Natural killer cell (primary cell): ENCODE results near the gene GRM7. TPM values are rescaled to one million over a fixed set of nuclear protein-coding genes. Genes with fewer than 3 reads are reported as not detected.

Experiments used
- ATAC-seq, 3 donors: fragments of 150-1000 bp in 2 of 3; fragments of 200-7000 bp in 1 of 3; cut with Tn5 transposase; 1 replicate in 1 of 3; 2 replicates in 2 of 3; pipeline ENCODE4 v1.10.0; 2021; ENCODE audit warnings: mild to moderate bottlenecking in 2 of 3, moderate library complexity in 2 of 3
- DNase-seq, 2 donors: peaks; one replicate each; pipeline versions ENCODE4 v3.0.0 to v3.0.0-alpha.2; 2013 to 2021; ENCODE audit warnings: mixed read lengths in 1 of 2
- H3K27ac ChIP-seq: one replicate; pipeline ENCODE4 v1.5.1; 2013; ENCODE audit warnings: mild to moderate bottlenecking, low read length
- H3K27me3 ChIP-seq: one replicate; pipeline ENCODE4 v1.6.1; 2013; ENCODE audit warnings: low read length; ENCODE audit not compliant: control insufficient read depth, insufficient read depth
- H3K36me3 ChIP-seq: one replicate; pipeline ENCODE4 v1.6.1; 2013; ENCODE audit warnings: low read length; ENCODE audit not compliant: control insufficient read depth, insufficient read depth
- H3K4me1 ChIP-seq: one replicate; pipeline ENCODE4 v1.6.1; 2013; ENCODE audit warnings: low read length; ENCODE audit not compliant: control insufficient read depth, insufficient read depth
- H3K4me3 ChIP-seq: one replicate; pipeline ENCODE4 v1.5.1; 2013; ENCODE audit warnings: low read length
- H3K9me3 ChIP-seq: one replicate; pipeline ENCODE4 v1.6.1; 2013; ENCODE audit warnings: low read length; ENCODE audit not compliant: control insufficient read depth, insufficient read depth
- H3K27ac Mint-ChIP-seq, 2 donors: one replicate each; pipeline ENCODE4 v1.8.0; 2022; ENCODE audit warnings: mild to moderate bottlenecking in 2 of 2, mixed read lengths in 2 of 2, moderate library complexity in 1 of 2
- H3K27me3 Mint-ChIP-seq, 2 donors: one replicate each; pipeline ENCODE4 v1.8.0; 2022; ENCODE audit warnings: low read depth in 2 of 2, mixed read lengths in 2 of 2
- H3K36me3 Mint-ChIP-seq: one replicate; pipeline ENCODE4 v1.8.0; 2022; ENCODE audit warnings: mixed read lengths
- H3K4me1 Mint-ChIP-seq, 2 donors: one replicate each; pipeline ENCODE4 v1.8.0; 2022; ENCODE audit warnings: mixed read lengths in 2 of 2
- H3K4me3 Mint-ChIP-seq: one replicate; pipeline ENCODE4 v1.8.0; 2022; ENCODE audit warnings: mild to moderate bottlenecking, moderate library complexity, mixed read lengths
- H3K9me3 Mint-ChIP-seq, 2 donors: one replicate each; pipeline ENCODE4 v1.8.0; 2022; ENCODE audit warnings: mixed read lengths in 2 of 2
- WGBS: methylation state at CpG from one replicate; pipeline ENCODE4 v1.1.7; 2013; ENCODE audit warnings: missing lambda C conversion rate; ENCODE audit not compliant: insufficient coverage; 5-methylcytosine and 5-hydroxymethylcytosine counted together
- intact Hi-C: fragments of 100-400 bp; cut with micrococcal nuclease; formaldehyde crosslinking; loops from one replicate; pipeline ENCODE4 v1.14.2; 2022
- total RNA-seq, 4 donors: library from RNA; stranded (reverse); fragments of 120-200 nt in 1 of 4; gene quantifications; one replicate each; pipeline versions ENCODE4 v1.2.3 to v1.2.4, GENCODE V29; 2013 to 2022
- TF ChIP-seq, protein P1 (sequence below): fragments of 200-600 bp; IDR thresholded peaks from one replicate; pipeline ENCODE4 v1.8.0; 2022; ENCODE audit warnings: antibody characterized with exemption

Gene GRM7
- total RNA-seq, 3 donors from 2014 or later (not counting 1 experiment from before 2014, with no cell fraction given), result not detected

DNA sequence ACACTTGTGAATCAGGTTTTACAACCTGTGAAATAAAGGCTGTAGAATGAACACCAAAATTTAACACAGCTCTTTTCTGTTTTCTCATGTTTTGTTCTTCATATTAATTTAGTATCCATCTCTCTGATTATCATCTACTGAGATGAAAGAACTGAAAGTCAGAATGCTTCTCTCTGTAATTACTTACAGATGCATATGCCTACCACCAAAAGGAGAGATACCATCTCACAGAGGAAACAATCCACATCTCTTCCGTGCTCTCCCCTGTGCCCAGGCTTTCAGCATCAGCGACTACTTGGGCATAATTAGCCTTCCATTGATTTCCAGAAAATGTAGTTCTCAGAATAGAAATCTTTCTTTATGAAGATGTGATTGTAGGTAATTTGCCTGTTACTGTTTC, 741.4 kb downstream of the GRM7 start:
- H3K27ac Mint-ChIP-seq, result no peak overlapping the region
- no peak overlapping the region for H3K4me3 Mint-ChIP-seq
- ATAC-seq (no peak), DNase-seq (no peak)
- no peak overlapping the region for H3K4me3 ChIP-seq
- intact Hi-C loops, result no loop called here
- whole genome bisulfite sequencing, result 33% methylated on average over 1 of the region's 2 CpGs
- H3K36me3 Mint-ChIP-seq, result no peaks in the 10 kb centered on the region
- H3K9me3 Mint-ChIP-seq, result no peaks in the 10 kb centered on the region
- no peaks in the 10 kb centered on the region for H3K9me3 ChIP-seq
- no peak overlapping the region for H3K27ac ChIP-seq
- no peaks in the 10 kb centered on the region for H3K4me1 ChIP-seq
- no peaks in the 10 kb centered on the region for H3K4me1 Mint-ChIP-seq
- TF ChIP-seq, protein P1, sequence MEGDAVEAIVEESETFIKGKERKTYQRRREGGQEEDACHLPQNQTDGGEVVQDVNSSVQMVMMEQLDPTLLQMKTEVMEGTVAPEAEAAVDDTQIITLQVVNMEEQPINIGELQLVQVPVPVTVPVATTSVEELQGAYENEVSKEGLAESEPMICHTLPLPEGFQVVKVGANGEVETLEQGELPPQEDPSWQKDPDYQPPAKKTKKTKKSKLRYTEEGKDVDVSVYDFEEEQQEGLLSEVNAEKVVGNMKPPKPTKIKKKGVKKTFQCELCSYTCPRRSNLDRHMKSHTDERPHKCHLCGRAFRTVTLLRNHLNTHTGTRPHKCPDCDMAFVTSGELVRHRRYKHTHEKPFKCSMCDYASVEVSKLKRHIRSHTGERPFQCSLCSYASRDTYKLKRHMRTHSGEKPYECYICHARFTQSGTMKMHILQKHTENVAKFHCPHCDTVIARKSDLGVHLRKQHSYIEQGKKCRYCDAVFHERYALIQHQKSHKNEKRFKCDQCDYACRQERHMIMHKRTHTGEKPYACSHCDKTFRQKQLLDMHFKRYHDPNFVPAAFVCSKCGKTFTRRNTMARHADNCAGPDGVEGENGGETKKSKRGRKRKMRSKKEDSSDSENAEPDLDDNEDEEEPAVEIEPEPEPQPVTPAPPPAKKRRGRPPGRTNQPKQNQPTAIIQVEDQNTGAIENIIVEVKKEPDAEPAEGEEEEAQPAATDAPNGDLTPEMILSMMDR, result no peak
- H3K36me3 ChIP-seq, result no peaks in the 10 kb centered on the region
- H3K27me3 Mint-ChIP-seq, result no peaks in the 10 kb centered on the region
- no peaks in the 10 kb centered on the region for H3K27me3 ChIP-seq

DNA sequence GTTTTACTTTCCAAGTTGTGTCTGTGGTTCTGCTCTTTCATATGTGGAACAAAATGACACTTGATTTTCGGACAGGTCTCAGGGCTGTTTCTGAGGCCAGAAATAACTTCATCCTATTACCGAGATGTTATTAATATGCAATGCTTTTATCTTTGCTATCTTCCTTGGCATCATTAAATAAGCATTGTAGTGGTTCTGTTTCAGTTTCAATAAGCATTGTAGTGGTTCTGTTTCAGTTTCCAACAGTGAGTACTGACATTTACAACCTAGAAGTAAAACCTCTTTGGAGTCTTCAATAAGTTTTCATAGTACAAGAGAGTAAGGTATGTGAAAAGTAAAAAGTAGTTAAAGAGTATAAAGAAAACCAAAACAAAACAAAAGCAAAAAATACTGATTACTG, 746.2 kb downstream of the GRM7 start:
- no peaks in the 10 kb centered on the region for H3K27me3 Mint-ChIP-seq
- H3K4me1 Mint-ChIP-seq, result no peaks in the 10 kb centered on the region
- Histone ChIP-seq H3K27me3 (no peaks in the 10 kb centered on the region), H3K4me3 (no peak overlapping the region), H3K36me3 (no peaks in the 10 kb centered on the region), H3K4me1 (no peaks in the 10 kb centered on the region), H3K9me3 (no peaks in the 10 kb centered on the region), H3K27ac (no peak overlapping the region)
- TF ChIP-seq, protein P1, result no peak
- no peaks in the 10 kb centered on the region for H3K36me3 Mint-ChIP-seq
- DNase-seq (no peak), ATAC-seq (no peak)
- no peak overlapping the region for H3K27ac Mint-ChIP-seq
- no peaks in the 10 kb centered on the region for H3K9me3 Mint-ChIP-seq
- intact Hi-C loops, result no loop called here
- H3K4me3 Mint-ChIP-seq, result no peak overlapping the region
- 94% methylated on average over 2 of the region's 2 CpGs for WGBS

DNA sequence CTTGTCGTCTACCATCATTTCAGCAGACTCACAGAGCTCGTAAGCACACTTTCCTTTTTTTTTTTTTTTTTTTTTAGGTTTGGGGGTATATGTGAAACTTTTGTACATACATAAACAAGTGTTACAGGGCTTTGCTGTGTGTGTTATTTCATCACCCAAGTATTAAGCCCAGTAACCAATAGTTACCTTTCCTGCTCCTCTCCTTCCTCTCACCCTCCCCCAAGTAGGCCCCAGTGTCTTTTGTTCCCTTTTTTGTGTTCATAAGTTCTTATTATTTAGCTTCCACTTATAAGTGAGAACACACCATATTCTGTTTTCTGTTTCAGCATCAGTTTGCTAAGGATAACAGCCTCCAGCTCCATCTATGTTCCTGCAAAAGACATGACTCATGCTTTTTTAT, 746.8 kb downstream of the GRM7 start:
- H3K4me1 Mint-ChIP-seq, result no peaks in the 10 kb centered on the region
- no peaks in the 10 kb centered on the region for H3K4me1 ChIP-seq
- H3K36me3 ChIP-seq, result no peaks in the 10 kb centered on the region
- DNase-seq, result no peak
- no peak overlapping the region for H3K27ac ChIP-seq
- H3K9me3 Mint-ChIP-seq, result no peaks in the 10 kb centered on the region
- TF ChIP-seq, protein P1, result no peak
- no peak for ATAC-seq
- H3K27ac Mint-ChIP-seq, result no peak overlapping the region
- H3K27me3 Mint-ChIP-seq, result no peaks in the 10 kb centered on the region
- intact Hi-C loops, result no loop called here
- H3K27me3 ChIP-seq, result no peaks in the 10 kb centered on the region
- WGBS, result no CpG with 5 or more reads among the region's 2 CpGs
- no peaks in the 10 kb centered on the region for H3K36me3 Mint-ChIP-seq
- H3K4me3 Mint-ChIP-seq, result no peak overlapping the region
- no peaks in the 10 kb centered on the region for H3K9me3 ChIP-seq
- no peak overlapping the region for H3K4me3 ChIP-seq

DNA sequence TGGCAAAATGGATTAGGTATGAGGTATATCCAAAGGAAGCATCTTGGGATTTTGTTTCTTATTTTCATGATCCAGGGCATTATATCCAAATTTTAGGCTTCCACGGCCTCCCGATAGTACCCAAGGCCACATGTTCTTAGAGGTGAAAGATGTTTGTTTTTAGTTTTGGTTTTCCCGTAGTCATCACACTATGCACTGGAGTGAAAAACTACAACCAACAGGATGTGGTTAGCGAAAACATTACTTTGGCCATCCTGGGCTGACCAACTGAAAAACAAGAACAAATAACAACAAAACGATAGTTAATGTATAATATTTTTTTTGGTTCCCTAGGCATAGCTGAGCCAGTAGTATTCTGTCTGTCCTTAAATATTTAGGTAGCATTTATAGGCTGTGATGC, 749.7 kb downstream of the GRM7 start:
- no peaks in the 10 kb centered on the region for H3K27me3 Mint-ChIP-seq
- 80% methylated on average over 2 of the region's 5 CpGs for WGBS
- H3K9me3 ChIP-seq, result no peaks in the 10 kb centered on the region
- intact Hi-C loops, result no loop called here
- no peak overlapping the region for H3K27ac ChIP-seq
- H3K4me1 ChIP-seq, result no peaks in the 10 kb centered on the region
- H3K27me3 ChIP-seq, result no peaks in the 10 kb centered on the region
- no peaks in the 10 kb centered on the region for H3K36me3 ChIP-seq
- no peak overlapping the region for H3K27ac Mint-ChIP-seq
- TF ChIP-seq, protein P1, result no peak
- H3K36me3 Mint-ChIP-seq, result no peaks in the 10 kb centered on the region
- no peaks in the 10 kb centered on the region for H3K4me1 Mint-ChIP-seq
- ATAC-seq (no peak), DNase-seq (no peak)
- no peaks in the 10 kb centered on the region for H3K9me3 Mint-ChIP-seq
- no peak overlapping the region for H3K4me3 Mint-ChIP-seq
- no peak overlapping the region for H3K4me3 ChIP-seq
